ENCODE data around the gene GNA12. TPM values are rescaled to one million over a fixed set of nuclear protein-coding genes. Genes with fewer than 3 reads are reported as not detected.

The GNA12 gene
- polyA plus RNA-seq, 1 donor (not counting 4 experiments of a cell fraction or from before 2014, with no cell fraction given): 35.5 TPM

GRCh38 chr7:2826771-2827170 is 17.3 kb downstream of the GNA12 start:
- dilution Hi-C loops (cut with MboI; ENCODE audit: extremely low pct_ligation_motif_present, low sequenced_read_pairs): no loop called here
- Histone ChIP-seq H3K27me3 (ENCODE audit: control insufficient read depth, extremely low read depth, insufficient read depth, low read length) (no peaks in the 10 kb centered on the region), H3K9ac (ENCODE audit: control insufficient read depth, extremely low read depth, insufficient read depth, low read length) (no peak overlapping the region), H3K9me3 (ENCODE audit: control insufficient read depth, low read depth, low read length) (no peaks in the 10 kb centered on the region), H3K79me2 (ENCODE audit: control insufficient read depth, insufficient read depth, low read length) (peaks cover 71% of the 10 kb centered on the region), H3K9me1 (ENCODE audit: control insufficient read depth, extremely low read depth, insufficient read depth, low read length) (no peaks in the 10 kb centered on the region), H3K27ac (ENCODE audit: control insufficient read depth, insufficient read depth, low read length) (no peak overlapping the region), H3K4me3 (ENCODE audit: control insufficient read depth in 2 of 3, extremely low read depth in 1 of 3, insufficient read depth in 2 of 3, low read depth in 1 of 3, low read length in 3 of 3) (no peak overlapping the region), H3K4me1 (ENCODE audit: control insufficient read depth, extremely low read depth, insufficient read depth, low read length) (peaks cover 18% of the 10 kb centered on the region), H3K4me2 (ENCODE audit: control insufficient read depth, extremely low read depth, insufficient read depth, low read depth, low read length) (no peak overlapping the region), H4K20me1 (ENCODE audit: control insufficient read depth, extremely low read depth, insufficient read depth, low read length) (no peaks in the 10 kb centered on the region), H3K36me3 (ENCODE audit: control insufficient read depth in 2 of 2, extremely low read depth in 1 of 2, insufficient read depth in 2 of 2, low read length in 2 of 2) (peaks cover 0 to 5% of the 10 kb centered on the region in 2 experiments), H2AFZ (ENCODE audit: control insufficient read depth, low read length) (no peak overlapping the region)
- no peak for DNase-seq (ENCODE audit: low read depth, low spot score)
- TF ChIP-seq CTCF (optimal IDR thresholded peaks at IDR 0.05 in 1 of 3, IDR thresholded peaks at IDR 0.05 in 1 of 3, conservative IDR thresholded peaks at IDR 0.05 in 1 of 3; ENCODE audit: extremely low read depth in 1 of 3, insufficient read depth in 2 of 3, low read length in 3 of 3) (no peak), EZH2 (IDR thresholded peaks at IDR 0.05; ENCODE audit: low read length) (no peak)
- no peak for FAIRE-seq

GRCh38 chr7:2825559-2826227 is 18.4 kb downstream of the GNA12 start:
- H3K9me1 ChIP-seq (ENCODE audit: control insufficient read depth, extremely low read depth, insufficient read depth, low read length): no peaks in the 10 kb centered on the region
- no peaks in the 10 kb centered on the region for H3K27me3 ChIP-seq (ENCODE audit: control insufficient read depth, extremely low read depth, insufficient read depth, low read length)
- no peak overlapping the region for H3K9ac ChIP-seq (ENCODE audit: control insufficient read depth, extremely low read depth, insufficient read depth, low read length)
- H3K9me3 ChIP-seq (ENCODE audit: control insufficient read depth, low read depth, low read length): no peaks in the 10 kb centered on the region
- H3K4me1 ChIP-seq (ENCODE audit: control insufficient read depth, extremely low read depth, insufficient read depth, low read length): peaks cover 29% of the 10 kb centered on the region
- H3K36me3 ChIP-seq (ENCODE audit: control insufficient read depth in 2 of 2, extremely low read depth in 1 of 2, insufficient read depth in 2 of 2, low read length in 2 of 2): peaks cover 0 to 5% of the 10 kb centered on the region in 2 experiments
- dilution Hi-C loops (cut with MboI; ENCODE audit: extremely low pct_ligation_motif_present, low sequenced_read_pairs): no loop called here
- no peak overlapping the region for H2AFZ ChIP-seq (ENCODE audit: control insufficient read depth, low read length)
- H3K4me3 ChIP-seq (ENCODE audit: control insufficient read depth in 2 of 3, extremely low read depth in 1 of 3, insufficient read depth in 2 of 3, low read depth in 1 of 3, low read length in 3 of 3): no peak overlapping the region
- DNase-seq (ENCODE audit: low read depth, low spot score) (no peak), FAIRE-seq (no peak)
- TF ChIP-seq CTCF (optimal IDR thresholded peaks at IDR 0.05 in 1 of 3, IDR thresholded peaks at IDR 0.05 in 1 of 3, conservative IDR thresholded peaks at IDR 0.05 in 1 of 3; ENCODE audit: extremely low read depth in 1 of 3, insufficient read depth in 2 of 3, low read length in 3 of 3) (no peak), EZH2 (IDR thresholded peaks at IDR 0.05; ENCODE audit: low read length) (no peak)
- H3K4me2 ChIP-seq (ENCODE audit: control insufficient read depth, extremely low read depth, insufficient read depth, low read depth, low read length): no peak overlapping the region
- no peaks in the 10 kb centered on the region for H4K20me1 ChIP-seq (ENCODE audit: control insufficient read depth, extremely low read depth, insufficient read depth, low read length)
- peaks cover 68% of the 10 kb centered on the region for H3K79me2 ChIP-seq (ENCODE audit: control insufficient read depth, insufficient read depth, low read length)
- H3K27ac ChIP-seq (ENCODE audit: control insufficient read depth, insufficient read depth, low read length): no peak overlapping the region

Measured in keratinocyte (primary cell).